HG03575 (cell line): ENCODE measurements around the gene HECTD3.
"Not testable (repeated sequence)": the region's sequence is repeated elsewhere in the genome, so short reads cannot be mapped to it uniquely, and the experiment has no call there.

Experiments
- ATAC-seq: cut with Tn5 transposase; IDR thresholded peaks from one replicate; pipeline ENCODE4 v1.9.1; 2021; ENCODE audit not compliant: unreplicated experiment, insufficient number of reproducible peaks, low FRiP score; ENCODE audit errors: extremely low read depth

Gene HECTD3

GRCh38 chr1:45016090-45016697 is 5.1 kb upstream of the HECTD3 start:
- ATAC-seq, result no peak

GRCh38 chr1:45015683-45016082 is 4.6 kb upstream of the HECTD3 start:
- no peak for ATAC-seq

DNA sequence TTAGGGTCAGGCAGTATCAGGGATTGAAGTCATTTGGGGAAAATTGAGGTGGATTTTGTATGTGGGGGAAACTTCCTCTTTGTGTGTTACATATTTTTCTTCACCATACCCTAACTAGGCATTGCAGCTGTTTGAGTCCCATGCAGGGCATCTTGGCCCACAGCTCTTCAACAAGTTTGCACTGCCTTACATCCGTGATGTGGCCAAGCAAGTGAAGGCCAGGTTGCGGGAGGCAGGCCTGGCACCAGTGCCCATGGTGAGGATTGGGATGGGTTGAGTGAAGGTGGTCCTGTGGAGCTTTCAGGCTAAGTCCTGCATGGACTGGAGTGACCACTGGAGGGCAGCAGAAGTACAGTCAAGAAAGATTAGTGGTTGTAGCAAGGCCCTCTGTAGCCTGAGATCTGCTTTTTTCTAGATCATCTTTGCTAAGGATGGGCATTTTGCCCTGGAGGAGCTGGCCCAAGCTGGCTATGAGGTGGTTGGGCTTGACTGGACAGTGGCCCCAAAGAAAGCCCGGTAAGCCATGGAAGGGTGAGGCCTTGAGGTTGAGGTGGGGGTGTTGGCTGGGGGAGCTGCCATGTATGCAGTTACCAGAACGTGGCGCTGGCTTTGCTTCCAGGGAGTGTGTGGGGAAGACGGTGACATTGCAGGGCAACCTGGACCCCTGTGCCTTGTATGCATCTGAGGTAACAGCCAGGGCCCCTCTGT is 3.4 kb upstream of the HECTD3 start:
- no peak for ATAC-seq

DNA sequence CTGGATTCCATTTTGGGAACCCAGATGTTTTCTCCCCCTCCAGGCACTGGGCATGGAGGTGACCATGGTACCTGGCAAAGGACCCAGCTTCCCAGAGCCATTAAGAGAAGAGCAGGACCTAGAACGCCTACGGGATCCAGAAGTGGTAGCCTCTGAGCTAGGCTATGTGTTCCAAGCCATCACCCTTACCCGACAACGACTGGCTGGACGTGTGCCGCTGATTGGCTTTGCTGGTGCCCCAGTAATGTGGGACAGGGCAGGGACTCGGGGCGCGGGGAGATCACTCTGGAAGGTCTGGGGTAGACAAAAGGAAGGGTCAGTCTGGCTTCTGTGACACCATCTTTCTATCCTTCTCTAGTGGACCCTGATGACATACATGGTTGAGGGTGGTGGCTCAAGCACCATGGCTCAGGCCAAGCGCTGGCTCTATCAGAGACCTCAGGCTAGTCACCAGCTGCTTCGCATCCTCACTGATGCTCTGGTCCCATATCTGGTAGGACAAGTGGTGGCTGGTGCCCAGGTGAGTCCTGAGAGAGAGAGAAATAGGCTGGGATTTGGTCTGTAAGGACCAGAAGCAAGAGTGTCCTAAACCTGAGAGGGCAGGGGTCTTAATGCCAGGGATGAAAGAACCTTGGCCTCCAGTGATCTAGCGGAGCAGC is 2.6 kb upstream of the HECTD3 start:
- ATAC-seq, result no peak

- no peak for ATAC-seq
Observed at GRCh38 chr1:45012639-45013278, 1.6 kb upstream of the HECTD3 start.

- ATAC-seq, result peak; percentile 44
Observed at GRCh38 chr1:45011837-45012638, 914 bp upstream of the HECTD3 start, which contains the start of gene UROD. Gene UROD, plus strand, starts transcription at chr1:45012254. Its CDS starts 12 bp downstream, at chr1:45012266.

GRCh38 chr1:45009956-45010854 is 919 bp downstream of the HECTD3 start:
- ATAC-seq, result no peak

GRCh38 chr1:45009296-45009865 is 1.7 kb downstream of the HECTD3 start:
- no peak for ATAC-seq

DNA sequence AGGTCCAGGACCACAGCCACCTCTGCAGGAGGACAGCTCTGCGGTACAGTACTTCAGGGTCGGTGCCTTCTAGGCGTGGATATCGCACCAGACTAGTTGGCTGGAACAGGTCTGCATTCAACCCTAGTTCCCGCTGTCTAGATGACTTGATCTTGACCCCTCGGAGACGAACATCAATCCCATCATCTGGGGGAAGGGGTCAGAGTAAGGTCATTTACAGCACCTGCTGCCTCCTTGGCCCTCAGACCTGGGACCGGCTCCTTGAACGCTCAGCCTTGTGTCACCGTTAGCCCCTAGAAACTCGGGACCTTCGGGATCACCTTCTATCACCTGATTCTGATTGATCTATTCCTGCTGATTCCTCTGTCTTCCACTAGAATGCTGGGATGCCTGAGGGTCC is 2.6 kb downstream of the HECTD3 start:
- ATAC-seq, result no peak

DNA sequence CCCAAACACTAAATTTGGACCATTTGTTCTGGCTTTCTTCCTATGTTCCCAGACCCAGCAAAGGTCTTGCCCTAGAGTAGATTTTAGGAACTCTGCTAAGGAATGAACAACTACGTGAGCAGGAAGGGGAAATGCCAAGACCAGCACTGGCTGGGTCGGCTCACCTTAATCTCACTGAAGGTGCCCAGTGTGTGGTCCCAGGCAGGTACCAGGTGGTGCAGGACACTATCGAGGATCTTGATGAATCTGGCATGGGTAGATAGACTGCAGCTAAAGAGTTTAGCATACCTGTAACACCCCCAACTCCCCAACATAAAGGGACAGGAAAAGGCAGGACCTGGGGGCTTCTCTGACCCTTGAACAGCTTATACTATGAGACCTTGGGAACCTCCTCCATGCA is 3.0 kb downstream of the HECTD3 start:
- ATAC-seq, result no peak

DNA sequence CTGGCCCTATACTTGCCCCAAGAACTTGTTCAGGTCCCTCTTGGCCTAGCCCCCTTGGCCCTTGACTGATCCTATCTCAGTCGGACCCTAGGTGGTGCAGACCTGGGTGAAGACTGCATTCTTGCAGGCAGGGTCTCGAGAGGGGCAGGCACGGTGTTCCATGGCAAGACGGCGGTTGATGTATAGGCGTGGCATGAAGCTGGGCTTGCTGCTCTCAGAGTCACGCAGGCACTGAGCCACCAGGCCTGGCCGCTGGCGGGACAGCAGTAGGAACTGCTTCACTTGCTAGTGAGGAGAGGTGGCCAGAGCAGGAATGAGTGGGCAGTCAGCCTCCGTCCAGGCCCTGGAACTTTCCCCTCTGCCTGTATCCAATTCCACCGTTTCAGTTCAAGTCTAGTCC is 3.8 kb downstream of the HECTD3 start:
- no peak for ATAC-seq

GRCh38 chr1:45005761-45006160 is 5.4 kb downstream of the HECTD3 start:
- no peak for ATAC-seq

DNA sequence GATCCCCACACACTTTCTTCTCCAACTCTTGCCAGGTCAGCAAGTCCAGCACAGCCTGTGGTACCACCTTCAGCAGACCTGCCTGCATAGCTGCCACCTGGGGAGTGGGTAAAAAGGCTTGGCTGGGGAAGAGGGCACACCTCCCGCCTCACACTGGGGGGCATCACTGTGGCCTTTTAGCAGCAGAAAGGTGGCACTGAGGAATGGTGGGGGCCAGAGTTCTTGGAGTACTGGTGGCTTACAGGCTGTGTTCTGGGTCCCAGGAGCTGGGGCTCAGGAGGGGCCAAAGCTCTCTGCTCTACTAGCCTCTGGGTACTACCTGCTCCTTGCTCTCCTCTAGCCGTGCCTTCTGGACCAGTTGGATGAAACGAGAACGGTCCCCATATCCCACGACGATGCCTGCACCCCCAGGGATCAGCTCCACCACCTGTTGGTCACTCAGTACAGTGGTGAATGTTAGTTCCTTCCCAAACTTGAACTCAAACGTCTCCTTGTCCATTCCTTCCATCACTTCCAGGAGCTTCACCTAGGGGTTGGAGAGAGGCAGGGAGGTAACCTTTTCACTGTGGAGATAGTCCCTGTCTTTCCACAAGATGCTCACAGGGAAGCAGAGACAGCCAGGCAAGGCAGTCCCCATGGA is 6.7 kb downstream of the HECTD3 start:
- no peak for ATAC-seq

DNA sequence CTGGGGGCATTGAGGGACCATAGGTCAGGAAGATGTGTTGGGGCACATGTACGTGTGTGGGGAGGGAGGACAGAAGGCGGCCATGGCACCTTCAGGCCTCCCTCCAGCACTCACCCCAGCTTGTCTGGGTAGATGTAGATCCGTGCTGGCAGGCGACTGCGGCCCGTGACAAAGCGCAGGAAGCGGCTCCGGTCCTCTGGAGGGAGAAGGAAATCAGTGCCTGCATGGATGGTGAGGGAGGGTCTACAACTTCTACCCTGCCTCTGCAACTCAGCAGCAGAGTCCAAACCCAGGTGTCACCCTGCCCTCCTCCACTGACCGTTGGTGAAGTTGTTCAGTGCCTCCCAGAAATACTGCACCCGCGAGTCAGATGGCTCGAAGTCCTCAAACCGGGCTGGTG is 7.4 kb downstream of the HECTD3 start:
- ATAC-seq, result no peak

- no peak for ATAC-seq
Observed at GRCh38 chr1:45002650-45003645, 8.2 kb downstream of the HECTD3 start.

DNA sequence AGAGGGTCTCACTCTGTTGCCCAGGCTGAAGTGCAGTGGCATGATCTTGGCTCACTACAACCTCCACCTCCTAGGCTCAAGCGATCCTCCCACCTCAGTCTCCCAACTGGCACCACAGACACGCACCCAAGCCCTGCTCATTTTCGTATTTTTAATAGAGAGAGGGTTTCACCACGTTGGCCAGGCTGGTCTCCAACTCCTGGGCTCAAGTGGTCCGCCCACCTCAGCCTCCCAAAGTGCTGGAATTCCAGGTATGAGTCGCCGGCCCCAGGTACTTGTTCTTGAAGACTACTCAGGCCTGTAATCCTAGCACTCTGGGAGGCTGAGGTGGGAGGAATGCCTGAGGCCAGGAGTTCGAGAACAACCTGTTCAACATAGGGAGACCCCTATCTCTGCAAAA is 9.5 kb downstream of the HECTD3 start:
- ATAC-seq, result not testable (repeated sequence)
